OCI-LY1 (cell line): ENCODE measurements around the gene EEPD1.

Experiments
- H2AFZ ChIP-seq: fragments of 200-600 bp; sonication (generic), shearing (Covaris generic); 2 replicates; pipeline ENCODE4 v1.6.0; 2014; ENCODE audit warnings: antibody characterized with exemption, mild to moderate bottlenecking, low read length
- H3F3A ChIP-seq: fragments of 200-600 bp; sonication (generic), shearing (Covaris generic); 2 replicates; pipeline ENCODE4 v1.6.0; 2014; ENCODE audit warnings: mild to moderate bottlenecking, antibody characterized with exemption, low read length, moderate library complexity; ENCODE audit not compliant: insufficient read depth
- H3K27ac ChIP-seq: fragments of 200-600 bp; sonication (generic); 2 replicates; pipeline ENCODE4 v1.5.1; 2014; ENCODE audit warnings: low read length, mixed run types, mild to moderate bottlenecking, low read depth; ENCODE audit not compliant: poor library complexity, severe bottlenecking
- H3K27me3 ChIP-seq: fragments of 200-600 bp; sonication (generic); 2 replicates; pipeline ENCODE4 v1.6.0; 2014; ENCODE audit warnings: antibody characterized with exemption, mild to moderate bottlenecking, low read length, moderate library complexity; ENCODE audit not compliant: insufficient read depth
- H3K36me3 ChIP-seq: fragments of 200-600 bp; sonication (generic); 2 replicates; pipeline ENCODE4 v1.6.1; 2014; ENCODE audit warnings: mild to moderate bottlenecking, antibody characterized with exemption, low read length, moderate library complexity, mixed read lengths; ENCODE audit not compliant: insufficient read depth
- H3K4me1 ChIP-seq: fragments of 200-600 bp; sonication (generic); 2 replicates; pipeline ENCODE4 v1.5.1; 2014; ENCODE audit warnings: mild to moderate bottlenecking, low read length, moderate library complexity; ENCODE audit not compliant: insufficient read depth, severe bottlenecking
- H3K4me2 ChIP-seq: fragments of 200-600 bp; sonication (generic), shearing (Covaris generic); 2 replicates; pipeline ENCODE4 v1.6.1; 2014; ENCODE audit warnings: low read length
- H3K4me3 ChIP-seq: fragments of 200-600 bp; sonication (generic); 2 replicates; pipeline ENCODE4 v1.5.1; 2014; ENCODE audit warnings: low read length, low read depth, mild to moderate bottlenecking, mixed read lengths; ENCODE audit not compliant: poor library complexity, severe bottlenecking
- H3K79me2 ChIP-seq: fragments of 200-600 bp; shearing (Covaris generic); 2 replicates; pipeline ENCODE4 v1.6.1; 2016; ENCODE audit warnings: mixed run types, low read length, mixed read lengths; ENCODE audit not compliant: insufficient read depth
- H3K9ac ChIP-seq: fragments of 200-600 bp; sonication (generic), shearing (Covaris generic); 2 replicates; pipeline ENCODE4 v1.6.1; 2014; ENCODE audit warnings: mild to moderate bottlenecking, low read length, mixed read lengths
- H3K9me2 ChIP-seq: fragments of 200-600 bp; sonication (generic), shearing (Covaris generic); 2 replicates; pipeline ENCODE4 v1.6.1; 2014; ENCODE audit warnings: low read depth, mild to moderate bottlenecking, low read length, mixed read lengths
- H3K9me3 ChIP-seq: fragments of 200-600 bp; shearing (Covaris generic); 2 replicates; pipeline ENCODE4 v1.6.1; 2014; ENCODE audit warnings: low read length, mixed read lengths
- H4K20me1 ChIP-seq: fragments of 200-600 bp; sonication (generic), shearing (Covaris generic); 2 replicates; pipeline ENCODE4 v1.6.0; 2016; ENCODE audit warnings: mild to moderate bottlenecking, low read length; ENCODE audit not compliant: insufficient read depth
- EZH2 ChIP-seq: fragments of 200-600 bp; sonication (generic), shearing (Covaris generic); IDR thresholded peaks from 2 replicates; pipeline ENCODE4 v1.8.0; 2017; ENCODE audit warnings: borderline replicate concordance, mixed run types, mild to moderate bottlenecking, antibody characterized with exemption, low read length, moderate library complexity, mixed read lengths
- TF ChIP-seq, protein P1 (sequence below): fragments of 200-600 bp; sonication (generic), shearing (Covaris generic); IDR thresholded peaks from 2 replicates; pipeline ENCODE4 v1.5.1; 2017; ENCODE audit warnings: mild to moderate bottlenecking, antibody characterized with exemption, low read length, moderate library complexity, mixed read lengths

The EEPD1 gene

DNA sequence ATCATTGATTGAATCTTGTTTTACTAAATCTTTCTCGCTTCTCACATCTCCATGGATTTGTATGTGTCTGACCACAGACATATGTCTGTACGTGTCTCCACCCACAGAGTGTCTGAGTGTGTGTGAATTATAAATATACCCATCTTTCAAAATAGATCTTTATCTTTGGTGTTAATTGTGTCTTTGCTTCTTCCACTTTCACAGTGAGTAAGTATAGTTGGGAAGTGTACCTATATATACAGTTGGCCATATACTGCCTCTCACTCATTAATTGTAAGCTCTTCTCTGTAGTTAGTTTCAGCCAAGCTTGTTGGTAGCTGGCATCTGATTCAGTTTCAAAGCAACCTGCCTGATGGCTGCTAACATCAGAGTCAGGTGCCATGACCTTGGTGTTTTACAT lies 18.4 kb downstream of the EEPD1 start:
- Histone ChIP-seq H3F3A (no peaks in the 10 kb centered on the region), H3K36me3 (no peaks in the 10 kb centered on the region; the same call in 1 of the 2 replicates), H3K4me2 (no peak overlapping the region), H3K4me3 (no peak overlapping the region), H3K9me3 (no peaks in the 10 kb centered on the region), H3K79me2 (no peaks in the 10 kb centered on the region), H2AFZ (no peak overlapping the region), H3K9me2 (no peaks in the 10 kb centered on the region), H3K27me3 (no peaks in the 10 kb centered on the region), H3K4me1 (peaks cover 8% of the 10 kb centered on the region), H3K27ac (no peak overlapping the region), H4K20me1 (no peaks in the 10 kb centered on the region), H3K9ac (no peak overlapping the region)
- TF ChIP-seq, protein P1, sequence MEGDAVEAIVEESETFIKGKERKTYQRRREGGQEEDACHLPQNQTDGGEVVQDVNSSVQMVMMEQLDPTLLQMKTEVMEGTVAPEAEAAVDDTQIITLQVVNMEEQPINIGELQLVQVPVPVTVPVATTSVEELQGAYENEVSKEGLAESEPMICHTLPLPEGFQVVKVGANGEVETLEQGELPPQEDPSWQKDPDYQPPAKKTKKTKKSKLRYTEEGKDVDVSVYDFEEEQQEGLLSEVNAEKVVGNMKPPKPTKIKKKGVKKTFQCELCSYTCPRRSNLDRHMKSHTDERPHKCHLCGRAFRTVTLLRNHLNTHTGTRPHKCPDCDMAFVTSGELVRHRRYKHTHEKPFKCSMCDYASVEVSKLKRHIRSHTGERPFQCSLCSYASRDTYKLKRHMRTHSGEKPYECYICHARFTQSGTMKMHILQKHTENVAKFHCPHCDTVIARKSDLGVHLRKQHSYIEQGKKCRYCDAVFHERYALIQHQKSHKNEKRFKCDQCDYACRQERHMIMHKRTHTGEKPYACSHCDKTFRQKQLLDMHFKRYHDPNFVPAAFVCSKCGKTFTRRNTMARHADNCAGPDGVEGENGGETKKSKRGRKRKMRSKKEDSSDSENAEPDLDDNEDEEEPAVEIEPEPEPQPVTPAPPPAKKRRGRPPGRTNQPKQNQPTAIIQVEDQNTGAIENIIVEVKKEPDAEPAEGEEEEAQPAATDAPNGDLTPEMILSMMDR = no peak
- no peak for TF ChIP-seq EZH2

DNA sequence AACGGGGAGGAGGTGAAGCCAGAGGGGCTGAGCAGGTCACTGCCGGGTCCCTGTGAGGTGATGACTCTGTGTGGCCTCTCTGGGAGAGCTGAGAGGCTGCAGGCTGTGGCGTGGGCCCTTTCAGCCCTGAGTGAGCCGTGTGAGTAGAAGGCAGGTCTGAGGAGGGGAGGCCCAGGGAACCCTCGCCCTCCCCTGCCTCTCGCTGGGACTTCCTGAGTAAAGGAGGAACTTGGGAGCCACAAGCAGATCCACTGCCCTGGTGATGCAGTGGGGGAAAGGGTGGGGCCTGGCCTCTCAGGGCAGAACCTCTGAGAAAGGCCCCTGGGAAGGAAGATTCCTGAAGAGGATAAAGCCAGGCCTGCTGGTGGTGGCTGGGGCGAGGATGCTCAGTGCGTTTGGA lies 22.8 kb downstream of the EEPD1 start:
- H3K27me3 ChIP-seq = no peaks in the 10 kb centered on the region
- no peaks in the 10 kb centered on the region for H3K79me2 ChIP-seq
- peaks cover 9% of the 10 kb centered on the region for H3K4me1 ChIP-seq

DNA sequence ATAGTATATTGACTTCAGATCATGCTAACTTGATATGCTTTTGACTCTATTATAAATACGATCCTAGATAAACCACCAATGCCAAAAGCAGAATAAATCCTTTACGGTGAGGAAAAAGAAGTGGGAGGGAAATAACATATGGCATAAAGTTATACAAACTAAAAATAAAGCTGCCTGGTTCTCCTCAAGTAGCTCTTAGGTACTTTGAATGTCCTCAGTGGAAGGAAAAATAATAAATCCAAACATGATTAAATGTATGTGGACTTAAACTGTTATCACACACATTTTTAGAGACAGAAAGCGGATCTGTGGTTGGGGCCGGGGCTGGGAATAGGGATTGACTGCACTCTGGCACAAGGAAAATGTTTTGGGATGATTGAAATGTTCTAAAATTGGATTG lies 23.6 kb downstream of the EEPD1 start:
- no peak overlapping the region for H3K27ac ChIP-seq

More for the DNA sequence above, 22.8 kb downstream of the EEPD1 start:
- Histone ChIP-seq H3K36me3 (no peaks in the 10 kb centered on the region), H3K9me3 (no peaks in the 10 kb centered on the region), H3K9ac (no peak overlapping the region), H3K4me2 (no peak overlapping the region), H3K9me2 (no peaks in the 10 kb centered on the region), H3K4me3 (no peak overlapping the region), H4K20me1 (no peaks in the 10 kb centered on the region), H3K27ac (peak overlapping the region; percentile 34), H2AFZ (no peak overlapping the region), H3F3A (no peaks in the 10 kb centered on the region)
- TF ChIP-seq, protein P1 = no peak
- no peak for TF ChIP-seq EZH2

More for the DNA sequence above, 23.6 kb downstream of the EEPD1 start:
- TF ChIP-seq, protein P1 = no peak
- TF ChIP-seq EZH2 = no peak
- H2AFZ ChIP-seq = no peak overlapping the region
- H4K20me1 ChIP-seq = no peaks in the 10 kb centered on the region
- H3K79me2 ChIP-seq = no peaks in the 10 kb centered on the region
- H3K27me3 ChIP-seq = no peaks in the 10 kb centered on the region
- no peaks in the 10 kb centered on the region for H3K36me3 ChIP-seq
- H3F3A ChIP-seq = no peaks in the 10 kb centered on the region
- no peaks in the 10 kb centered on the region for H3K9me2 ChIP-seq
- H3K4me1 ChIP-seq = peaks cover 17% of the 10 kb centered on the region
- no peaks in the 10 kb centered on the region for H3K9me3 ChIP-seq
- H3K9ac ChIP-seq = no peak overlapping the region
- no peak overlapping the region for H3K4me3 ChIP-seq
- H3K4me2 ChIP-seq = no peak overlapping the region
